H1 (cell line): ENCODE results near the gene TBC1D2B.

ENCODE experiments used
- CBX5 ChIP-seq: fragments of 300-800, 300-1000 bp; sonication (generic); IDR thresholded peaks from 2 replicates; pipeline ENCODE4 v1.7.1; 2016; ENCODE audit warnings: antibody characterized with exemption, low read length, low read depth
- EZH2 ChIP-seq: fragments of 200-600 bp; sonication (generic); IDR thresholded peaks from 2 replicates; pipeline ENCODE4 v1.7.1; 2012; ENCODE audit warnings: low read depth, mild to moderate bottlenecking, moderate library complexity, low read length, inconsistent platforms; ENCODE audit not compliant: severe bottlenecking
- POLR2A ChIP-seq, 2 experiments: IDR thresholded peaks; 1 replicate in 1 of 2; 2 replicates in 1 of 2; pipeline ENCODE4 v1.6.1; 2011; ENCODE audit warnings: low read depth in 2 of 2, low read length in 2 of 2, mild to moderate bottlenecking in 2 of 2; ENCODE audit errors: control extremely low read depth in 1 of 2
- POLR2AphosphoS5 ChIP-seq: IDR thresholded peaks from 2 replicates; pipeline ENCODE4 v1.6.1; 2011; ENCODE audit warnings: low read depth, low read length
- RNF2 ChIP-seq: fragments of 200-900, 300-1000 bp; sonication (generic); IDR thresholded peaks from 2 replicates; pipeline ENCODE4 v1.7.1; 2016; ENCODE audit warnings: borderline replicate concordance, low read depth, mild to moderate bottlenecking, antibody characterized with exemption, low read length; ENCODE audit not compliant: poor library complexity, severe bottlenecking; ENCODE audit errors: missing control alignments
- TAF1 ChIP-seq: IDR thresholded peaks from 2 replicates; pipeline ENCODE4 v1.6.1; 2011; ENCODE audit warnings: mild to moderate bottlenecking, low read depth, low read length
- ZNF274 ChIP-seq: IDR thresholded peaks from 2 replicates; pipeline ENCODE4 v1.7.0; 2012; ENCODE audit warnings: low read length, borderline replicate concordance; ENCODE audit errors: extremely low read depth
- TF ChIP-seq, protein P1 (sequence below), 3 experiments: IDR thresholded peaks; 1 replicate in 2 of 3; 2 replicates in 1 of 3; pipeline versions ENCODE4 v1.5.1 to v1.6.1; 2011; ENCODE audit warnings: low read length in 3 of 3, mild to moderate bottlenecking in 3 of 3, inconsistent platforms in 2 of 3, low read depth in 1 of 3, moderate library complexity in 1 of 3; ENCODE audit not compliant: insufficient read depth in 1 of 3; ENCODE audit errors: control extremely low read depth in 1 of 3
- TF ChIP-seq, protein P2 (sequence below): IDR thresholded peaks from 2 replicates; pipeline ENCODE4 v1.6.1; 2011; ENCODE audit warnings: low read depth, mild to moderate bottlenecking, low read length; ENCODE audit not compliant: insufficient read depth

- TF ChIP-seq, protein P1, sequence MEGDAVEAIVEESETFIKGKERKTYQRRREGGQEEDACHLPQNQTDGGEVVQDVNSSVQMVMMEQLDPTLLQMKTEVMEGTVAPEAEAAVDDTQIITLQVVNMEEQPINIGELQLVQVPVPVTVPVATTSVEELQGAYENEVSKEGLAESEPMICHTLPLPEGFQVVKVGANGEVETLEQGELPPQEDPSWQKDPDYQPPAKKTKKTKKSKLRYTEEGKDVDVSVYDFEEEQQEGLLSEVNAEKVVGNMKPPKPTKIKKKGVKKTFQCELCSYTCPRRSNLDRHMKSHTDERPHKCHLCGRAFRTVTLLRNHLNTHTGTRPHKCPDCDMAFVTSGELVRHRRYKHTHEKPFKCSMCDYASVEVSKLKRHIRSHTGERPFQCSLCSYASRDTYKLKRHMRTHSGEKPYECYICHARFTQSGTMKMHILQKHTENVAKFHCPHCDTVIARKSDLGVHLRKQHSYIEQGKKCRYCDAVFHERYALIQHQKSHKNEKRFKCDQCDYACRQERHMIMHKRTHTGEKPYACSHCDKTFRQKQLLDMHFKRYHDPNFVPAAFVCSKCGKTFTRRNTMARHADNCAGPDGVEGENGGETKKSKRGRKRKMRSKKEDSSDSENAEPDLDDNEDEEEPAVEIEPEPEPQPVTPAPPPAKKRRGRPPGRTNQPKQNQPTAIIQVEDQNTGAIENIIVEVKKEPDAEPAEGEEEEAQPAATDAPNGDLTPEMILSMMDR (IDR thresholded peaks at IDR 0.05; ENCODE audit: control extremely low read depth in 1 of 3, insufficient read depth in 1 of 3, low read depth in 1 of 3, low read length in 3 of 3): no peak
- TF ChIP-seq, protein P2, sequence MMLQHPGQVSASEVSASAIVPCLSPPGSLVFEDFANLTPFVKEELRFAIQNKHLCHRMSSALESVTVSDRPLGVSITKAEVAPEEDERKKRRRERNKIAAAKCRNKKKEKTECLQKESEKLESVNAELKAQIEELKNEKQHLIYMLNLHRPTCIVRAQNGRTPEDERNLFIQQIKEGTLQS: no peak
- TF ChIP-seq EZH2: no peak
- TF ChIP-seq ZNF274: no peak
- TF ChIP-seq RNF2: no peak
- TF ChIP-seq POLR2A (IDR thresholded peaks at IDR 0.05; ENCODE audit: control extremely low read depth in 1 of 2, low read depth in 2 of 2, low read length in 2 of 2): no peak
- TF ChIP-seq TAF1: no peak
- TF ChIP-seq CBX5: no peak
- no peak for TF ChIP-seq POLR2AphosphoS5
Observed at GRCh38 chr15:78045189-78045588, 32.3 kb downstream of the TBC1D2B start.
